HG02642 (cell line): ENCODE measurements around the gene CORO2B.
"Not testable (repeated sequence)": the region's sequence is repeated elsewhere in the genome, so short reads cannot be mapped to it uniquely, and the experiment has no call there.

ENCODE experiments used
- ATAC-seq: cut with Tn5 transposase; IDR thresholded peaks from one replicate; pipeline ENCODE4 v1.9.1; 2021; ENCODE audit warnings: mild to moderate bottlenecking; ENCODE audit not compliant: unreplicated experiment, poor library complexity

CORO2B gene

DNA sequence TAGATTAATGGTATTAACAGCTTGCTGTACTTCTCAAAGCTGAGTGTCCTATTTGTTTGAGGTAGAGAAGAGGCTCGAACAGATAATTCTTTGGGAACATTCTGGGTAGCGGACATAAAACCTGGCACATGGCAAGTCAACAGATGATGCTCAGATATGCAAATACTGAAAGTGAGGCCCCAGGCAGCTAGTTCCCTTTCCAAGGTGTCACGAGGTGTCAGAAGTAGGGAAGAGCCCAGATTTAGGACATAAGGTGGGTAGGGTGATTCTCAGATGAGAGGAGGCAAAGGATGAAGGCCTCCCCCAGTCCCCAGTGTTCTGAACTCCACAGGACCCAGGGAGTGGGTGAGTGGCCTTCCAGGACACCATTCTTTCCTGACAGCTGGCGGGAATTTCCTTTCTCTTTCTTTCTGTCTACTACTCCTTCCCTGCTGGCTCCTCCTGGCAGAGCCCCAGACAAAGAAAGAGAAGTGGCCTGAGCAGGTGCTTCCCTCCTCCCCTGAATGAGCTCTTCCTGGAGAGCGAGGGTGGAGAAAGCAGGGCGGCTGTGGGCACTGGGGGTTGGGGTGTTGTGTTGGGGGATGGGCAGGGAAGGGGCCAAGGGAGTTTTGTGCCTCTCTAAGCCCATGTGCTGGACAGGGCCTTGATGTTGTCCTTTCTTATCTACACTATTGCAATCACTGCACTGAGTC lies 87.5 kb downstream of the CORO2B start:
- ATAC-seq, result no peak

DNA sequence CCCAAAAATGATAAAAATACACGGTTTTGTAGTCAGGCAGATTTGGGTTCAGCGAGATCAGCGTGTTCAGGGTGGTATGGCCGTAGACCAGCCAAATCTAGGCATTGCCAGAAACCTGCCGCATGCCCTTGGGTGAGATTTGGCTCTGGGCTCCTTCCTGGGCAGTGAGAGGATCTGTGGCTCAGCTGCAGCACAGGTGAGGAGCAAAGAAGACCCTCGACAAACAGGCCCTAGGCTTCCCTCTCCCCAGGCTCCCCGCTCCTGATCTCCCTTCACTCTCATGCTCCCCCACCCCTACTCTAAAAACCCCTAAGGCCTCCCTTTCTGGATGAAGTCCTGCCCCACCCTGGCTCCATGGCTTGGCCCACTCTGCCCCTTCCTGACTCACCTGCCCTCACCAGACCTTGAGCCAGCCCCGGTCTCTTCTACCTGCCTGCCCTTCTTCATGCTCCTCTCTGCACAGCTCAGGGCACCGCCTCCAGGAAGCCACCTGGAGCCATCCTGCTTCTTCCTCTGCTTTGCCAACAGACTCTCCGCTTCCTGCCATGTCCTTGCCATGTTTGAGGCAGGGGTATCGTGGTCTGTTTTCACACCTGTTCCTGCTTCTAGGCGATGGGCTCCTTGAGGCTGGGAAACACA lies 88.1 kb downstream of the CORO2B start:
- no peak for ATAC-seq

DNA sequence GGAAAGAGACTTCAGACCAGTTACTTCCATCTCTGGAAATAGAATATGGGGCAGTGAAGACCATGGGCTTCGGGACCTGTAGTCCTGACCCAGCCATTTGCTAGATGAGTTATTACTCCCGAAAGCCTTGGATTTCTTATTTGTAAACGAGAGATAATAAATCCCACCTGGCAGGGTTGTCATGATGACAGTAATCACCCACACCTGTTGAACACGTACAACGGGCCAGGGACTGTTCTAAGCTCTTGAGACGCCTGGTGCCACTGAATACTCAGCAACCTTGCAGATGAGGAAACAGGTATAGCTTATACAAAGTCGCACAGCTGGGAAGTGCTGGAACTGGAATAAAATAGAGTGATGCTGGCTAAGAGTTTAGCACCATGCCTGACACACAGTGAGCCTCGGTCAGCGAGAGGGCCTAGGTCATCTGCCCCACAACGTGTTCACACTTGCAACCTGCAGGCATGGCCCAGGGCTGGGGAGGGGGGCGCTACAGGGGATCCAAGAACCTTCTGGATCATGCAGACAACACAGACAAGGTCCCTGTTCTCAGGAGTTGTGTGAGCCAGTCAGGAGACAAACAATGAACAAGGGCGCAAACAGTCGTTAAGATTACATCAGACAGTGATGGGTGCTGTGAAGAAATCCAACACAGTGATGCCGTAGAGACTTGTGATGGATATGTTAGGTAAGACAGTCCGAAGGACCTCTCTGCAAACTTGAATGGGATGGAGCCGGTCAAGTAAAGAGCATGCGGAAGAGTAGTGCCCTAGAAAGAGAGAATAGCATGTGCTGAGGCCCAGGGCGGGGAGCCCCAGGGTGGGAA lies 89.2 kb downstream of the CORO2B start:
- no peak for ATAC-seq

DNA sequence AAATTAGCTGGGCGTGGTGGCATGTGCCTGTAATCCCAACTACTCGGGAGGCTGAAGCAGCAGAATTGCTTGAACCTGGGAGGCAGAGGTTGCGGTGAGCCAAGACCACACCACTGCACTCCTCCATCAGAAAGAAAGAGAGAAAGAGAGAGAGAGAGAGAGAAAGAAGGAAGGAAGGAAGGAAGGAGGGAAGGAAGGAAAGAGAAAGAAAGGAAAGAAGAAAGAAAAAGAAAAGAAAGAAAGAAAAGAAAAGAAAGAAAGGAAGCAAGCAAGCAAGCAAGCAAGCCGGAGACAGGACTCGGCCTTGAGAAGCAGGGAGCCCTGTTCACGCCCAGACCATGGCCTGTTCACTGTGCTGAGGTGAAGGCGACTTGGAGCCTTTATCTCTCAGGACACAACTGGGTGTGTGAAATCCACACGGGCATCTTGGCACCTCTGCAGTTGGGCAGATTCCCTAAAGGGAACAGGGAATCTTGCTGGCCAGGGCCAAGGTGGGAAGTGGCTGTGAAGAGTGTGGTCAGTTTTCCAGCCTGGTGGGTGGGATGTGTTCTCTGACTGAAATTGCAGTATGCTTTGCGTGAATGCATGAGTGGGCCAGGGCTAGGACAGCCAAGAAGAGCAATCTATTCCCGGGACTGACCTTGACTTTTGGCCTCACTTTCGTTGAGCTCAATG lies 90.3 kb downstream of the CORO2B start:
- no peak for ATAC-seq

- no peak for ATAC-seq
Measured at GRCh38 chr15:68672251-68672650, 93.5 kb downstream of the CORO2B start.

- no peak for ATAC-seq
Measured at GRCh38 chr15:68672781-68673205, 94.0 kb downstream of the CORO2B start.

GRCh38 chr15:68674975-68675374 lies 96.2 kb downstream of the CORO2B start:
- no peak for ATAC-seq

- ATAC-seq, result no peak
Measured at GRCh38 chr15:68676011-68676605, 97.3 kb downstream of the CORO2B start.

DNA sequence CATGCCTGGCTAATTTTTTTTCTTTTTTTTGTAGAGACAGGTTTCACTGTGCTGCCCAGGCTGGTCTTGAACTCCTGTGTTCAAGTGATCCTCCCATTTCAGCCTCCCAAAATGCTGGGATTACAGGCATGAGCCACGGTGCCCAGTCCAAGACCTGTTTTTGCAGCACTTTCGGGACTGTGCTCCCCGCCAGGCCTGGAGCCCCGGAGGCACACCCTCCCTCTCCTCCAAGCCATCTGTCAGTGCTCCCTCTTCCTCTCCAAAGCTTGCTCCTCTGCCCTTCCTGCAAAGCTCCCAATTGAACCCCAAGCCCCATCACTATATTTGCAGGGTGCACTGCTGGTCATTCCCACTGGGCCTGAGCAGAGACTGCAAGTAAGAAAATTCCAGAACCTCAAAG lies 98.1 kb downstream of the CORO2B start:
- no peak for ATAC-seq

DNA sequence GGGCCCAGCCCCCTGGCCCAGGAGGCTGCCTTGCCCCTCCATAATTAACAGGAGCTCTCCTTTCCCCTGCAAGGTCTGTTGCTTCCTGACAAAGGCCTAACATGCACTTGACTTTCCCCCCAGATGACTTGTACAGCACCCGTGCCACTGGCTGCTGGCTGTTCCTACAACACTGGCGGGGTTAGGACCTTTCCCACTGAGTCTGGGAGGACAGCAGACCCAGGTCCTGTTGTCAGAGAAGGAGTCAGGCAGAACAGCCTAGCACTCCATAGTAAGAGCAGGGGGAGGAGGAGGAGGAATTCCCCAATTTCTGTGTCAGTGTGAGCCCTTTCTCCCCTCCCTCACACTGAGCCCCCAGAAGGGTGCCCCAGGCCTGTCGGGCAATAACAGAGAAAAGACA lies 99.2 kb downstream of the CORO2B start:
- no peak for ATAC-seq

- no peak for ATAC-seq
Measured at GRCh38 chr15:68678746-68679145, 100.0 kb downstream of the CORO2B start.

DNA sequence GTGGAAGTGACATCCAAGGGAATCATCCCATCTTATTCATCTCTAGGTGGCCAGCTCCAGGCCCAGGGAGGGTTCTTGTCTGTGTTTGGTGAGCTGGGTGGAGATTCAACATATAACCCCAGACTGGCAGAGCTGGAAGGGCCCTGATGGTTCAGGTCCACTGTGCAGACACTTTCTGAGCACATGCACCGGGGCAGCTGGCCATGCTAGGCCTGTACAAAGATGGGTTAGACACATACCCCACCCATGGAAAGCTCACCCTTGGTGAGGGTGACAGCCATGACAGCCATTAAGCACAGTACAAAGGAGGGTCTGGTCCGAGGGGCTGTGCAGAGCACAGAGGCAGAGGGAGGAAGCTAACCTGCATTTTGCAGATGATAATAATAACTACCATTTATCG lies 100.4 kb downstream of the CORO2B start:
- ATAC-seq, result no peak

DNA sequence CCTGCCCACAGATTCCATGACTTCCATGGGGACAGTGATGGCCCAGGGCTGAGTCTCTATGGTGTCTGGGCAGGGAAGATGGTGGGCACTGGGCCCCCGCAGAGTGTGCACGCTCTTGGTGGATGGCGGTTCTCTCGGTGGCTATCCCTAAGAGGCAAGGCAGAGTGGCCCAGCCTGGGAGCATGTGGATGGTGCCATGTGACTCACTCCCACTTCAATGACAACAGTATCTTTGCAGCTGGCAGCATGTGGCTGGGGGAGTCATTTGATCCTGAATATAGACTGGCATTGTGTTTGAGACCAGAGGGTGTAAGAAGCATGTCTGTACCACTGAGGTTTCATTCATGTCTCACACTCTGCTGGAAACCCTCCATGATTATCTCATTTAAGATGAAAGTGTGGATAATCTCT lies 101.2 kb downstream of the CORO2B start:
- no peak for ATAC-seq

GRCh38 chr15:68680756-68681155 lies 102.0 kb downstream of the CORO2B start:
- ATAC-seq, result not testable (repeated sequence)

- no peak for ATAC-seq
Measured at GRCh38 chr15:68681836-68682235, 103.0 kb downstream of the CORO2B start.

- no peak for ATAC-seq
Measured at GRCh38 chr15:68682330-68682729, 103.5 kb downstream of the CORO2B start.

DNA sequence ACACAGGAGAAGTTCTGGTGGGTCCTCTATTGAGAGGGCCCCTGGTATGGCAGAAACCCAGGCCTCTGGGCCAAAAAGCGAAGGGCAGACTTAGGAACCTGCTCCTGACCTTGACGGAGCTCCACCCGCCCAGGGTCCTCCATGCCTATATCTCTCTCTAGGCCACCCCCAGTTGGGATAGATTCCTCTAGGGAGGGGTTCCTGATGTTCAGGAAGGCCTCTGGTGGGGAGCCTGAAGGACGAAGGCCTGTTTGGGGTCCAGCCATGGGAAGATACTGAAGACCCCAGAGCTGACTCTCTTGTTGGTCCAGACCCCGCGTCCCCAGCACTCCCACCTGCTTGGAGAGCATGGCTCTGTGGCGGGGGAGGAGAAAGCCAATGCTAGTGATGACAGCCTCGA lies 104.2 kb downstream of the CORO2B start:
- no peak for ATAC-seq

DNA sequence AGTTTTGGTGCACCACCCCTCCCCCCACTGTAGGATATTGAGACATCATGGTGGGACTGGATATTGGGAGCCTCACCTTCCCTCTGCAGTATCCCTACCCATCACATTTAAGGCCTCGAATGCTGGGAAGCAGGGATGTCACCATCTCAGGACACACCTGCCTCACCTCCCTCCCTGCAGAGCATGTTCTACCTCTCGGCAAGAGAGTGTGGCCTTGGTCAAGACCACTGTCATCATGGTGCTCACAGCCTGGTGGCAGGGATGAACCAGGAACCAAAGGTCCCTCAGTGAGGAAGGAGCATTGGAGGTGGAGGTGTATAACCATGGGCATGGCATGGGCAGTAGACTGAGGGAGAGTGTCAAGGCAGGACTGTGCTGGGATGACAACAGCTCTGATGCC lies 104.8 kb downstream of the CORO2B start:
- ATAC-seq, result no peak

DNA sequence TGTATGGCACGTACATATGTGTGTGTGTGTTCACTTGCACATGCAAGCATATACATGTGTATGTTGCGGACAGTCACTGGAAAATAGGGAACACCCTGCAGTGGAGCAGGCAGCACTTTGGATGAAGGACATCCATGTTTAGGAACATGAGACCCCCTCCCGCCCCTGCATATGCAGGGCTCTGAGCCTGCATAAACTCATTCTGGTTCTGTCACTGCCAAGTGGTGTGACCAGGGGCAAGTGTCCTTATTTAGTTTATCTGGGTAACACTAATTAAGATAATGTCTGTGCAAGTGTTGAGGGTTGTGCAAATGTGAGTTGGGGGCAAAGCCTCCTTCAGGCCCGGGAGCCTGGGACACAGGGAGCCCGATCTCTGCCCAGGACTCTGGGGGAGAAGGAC lies 105.7 kb downstream of the CORO2B start:
- no peak for ATAC-seq

DNA sequence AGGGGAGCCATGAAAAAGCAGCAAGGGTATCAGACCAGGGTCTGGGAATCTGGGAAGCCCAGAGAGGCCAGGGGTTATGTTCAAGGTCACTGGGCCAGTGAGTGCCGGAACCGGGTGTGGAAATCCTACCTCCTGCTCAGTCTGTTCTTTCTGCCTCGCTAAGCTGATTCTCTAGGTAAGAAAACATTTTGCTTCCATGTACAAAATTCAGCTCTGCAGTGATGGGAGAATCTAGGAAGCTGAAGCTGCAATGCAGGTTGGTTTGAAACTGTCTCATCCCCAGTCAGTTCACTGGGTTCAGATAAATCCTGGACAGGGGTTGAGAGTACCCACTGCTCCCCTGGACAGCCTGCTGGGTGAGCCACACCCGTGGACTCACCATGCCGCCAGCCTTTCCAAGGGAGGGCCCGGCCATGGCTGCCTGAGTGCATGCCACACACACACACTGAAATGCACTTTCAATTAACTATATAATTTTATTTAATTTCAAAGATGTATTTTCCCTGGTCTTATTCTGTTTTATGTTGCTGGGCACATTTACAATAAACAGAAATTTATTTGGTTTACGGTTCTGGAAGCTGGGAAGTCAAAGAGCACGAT lies 108.4 kb downstream of the CORO2B start:
- ATAC-seq, result no peak
